Stimulated activated CD4-positive, alpha-beta T cell treated with anti-CD3 and anti-CD28 coated beads, Interleukin-1b, Interleukin-23, amount 100 ng/mL, for 48 hours (primary cell): ENCODE results near the gene SIGLEC6.

Source experiments
- DNase-seq: peaks from one replicate; pipeline ENCODE4 v3.0.0-alpha.2; 2020

SIGLEC6 gene

GRCh38 chr19:51472607-51473006 is 58.9 kb downstream of the SIGLEC6 start:
- no peak for DNase-seq

GRCh38 chr19:51471527-51471926 is 59.9 kb downstream of the SIGLEC6 start:
- no peak for DNase-seq

- DNase-seq, result no peak
Observed at GRCh38 chr19:51470966-51471365, 60.5 kb downstream of the SIGLEC6 start.

GRCh38 chr19:51469629-51470028 is 61.8 kb downstream of the SIGLEC6 start:
- no peak for DNase-seq

GRCh38 chr19:51469162-51469561 is 62.3 kb downstream of the SIGLEC6 start:
- no peak for DNase-seq

- no peak for DNase-seq
Observed at GRCh38 chr19:51468545-51468920, 62.9 kb downstream of the SIGLEC6 start.

GRCh38 chr19:51467864-51468544 is 63.5 kb downstream of the SIGLEC6 start:
- no peak for DNase-seq
